ENCODE data around the gene GRID1.

DNA sequence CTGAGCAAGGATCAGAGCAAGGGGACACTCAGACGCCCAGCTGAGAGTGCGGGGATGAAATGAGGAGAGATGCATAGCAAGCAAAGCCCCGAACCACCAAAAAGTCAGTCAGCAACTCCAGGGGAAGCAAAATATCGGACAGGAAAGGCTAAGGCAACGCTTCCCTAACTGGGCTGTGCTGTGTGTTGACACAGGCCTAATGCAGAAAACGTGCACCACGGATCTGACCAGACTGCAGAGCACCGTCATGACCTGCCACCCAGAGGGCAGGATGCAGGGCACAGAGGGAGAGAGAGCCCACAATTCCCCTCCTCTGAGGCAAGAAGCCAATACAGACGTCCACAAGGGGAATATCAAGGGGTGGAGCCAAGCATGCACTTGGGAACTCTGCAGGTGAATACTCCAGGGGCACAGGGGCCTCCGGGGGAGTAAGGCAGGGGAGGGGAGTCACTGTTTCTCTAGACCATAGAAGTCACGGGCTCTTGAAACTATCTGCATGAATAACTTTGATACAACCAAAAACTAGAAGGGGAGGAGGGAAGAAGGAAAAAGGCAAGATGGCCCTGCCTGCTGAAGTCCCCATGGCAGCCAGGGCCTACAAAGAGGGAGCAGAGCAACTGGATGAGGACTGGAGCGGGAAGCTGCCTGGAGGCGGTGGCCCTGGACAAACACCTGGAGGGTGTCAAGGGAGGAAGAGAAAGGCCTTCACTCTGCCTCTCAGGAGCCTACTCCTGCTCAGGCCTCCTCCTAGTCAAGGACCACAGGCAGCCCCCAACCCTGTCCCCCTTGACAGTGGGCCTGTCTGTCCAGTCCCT is 26.2 kb downstream of the GRID1 start:
- TF ChIP-seq, protein P1, sequence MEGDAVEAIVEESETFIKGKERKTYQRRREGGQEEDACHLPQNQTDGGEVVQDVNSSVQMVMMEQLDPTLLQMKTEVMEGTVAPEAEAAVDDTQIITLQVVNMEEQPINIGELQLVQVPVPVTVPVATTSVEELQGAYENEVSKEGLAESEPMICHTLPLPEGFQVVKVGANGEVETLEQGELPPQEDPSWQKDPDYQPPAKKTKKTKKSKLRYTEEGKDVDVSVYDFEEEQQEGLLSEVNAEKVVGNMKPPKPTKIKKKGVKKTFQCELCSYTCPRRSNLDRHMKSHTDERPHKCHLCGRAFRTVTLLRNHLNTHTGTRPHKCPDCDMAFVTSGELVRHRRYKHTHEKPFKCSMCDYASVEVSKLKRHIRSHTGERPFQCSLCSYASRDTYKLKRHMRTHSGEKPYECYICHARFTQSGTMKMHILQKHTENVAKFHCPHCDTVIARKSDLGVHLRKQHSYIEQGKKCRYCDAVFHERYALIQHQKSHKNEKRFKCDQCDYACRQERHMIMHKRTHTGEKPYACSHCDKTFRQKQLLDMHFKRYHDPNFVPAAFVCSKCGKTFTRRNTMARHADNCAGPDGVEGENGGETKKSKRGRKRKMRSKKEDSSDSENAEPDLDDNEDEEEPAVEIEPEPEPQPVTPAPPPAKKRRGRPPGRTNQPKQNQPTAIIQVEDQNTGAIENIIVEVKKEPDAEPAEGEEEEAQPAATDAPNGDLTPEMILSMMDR (IDR thresholded peaks at IDR 0.05): no peak
- TF ChIP-seq POLR2A (IDR thresholded peaks at IDR 0.05): no peak

Measured in lower leg skin (tissue), 3 donors.